Activated CD4-positive, alpha-beta T cell treated with anti-CD3 and anti-CD28 coated beads, Interleukin-2, amount 50 U/mL, for 4 hours (primary cell): ENCODE results near the gene KIF13A.
"Not testable (repeated sequence)": the region's sequence is repeated elsewhere in the genome, so short reads cannot be mapped to it uniquely, and the experiment has no call there.

Experiments
- DNase-seq, 2 experiments: peaks; one replicate each; pipeline ENCODE4 v3.0.0-alpha.2; 2020

The KIF13A gene

DNA sequence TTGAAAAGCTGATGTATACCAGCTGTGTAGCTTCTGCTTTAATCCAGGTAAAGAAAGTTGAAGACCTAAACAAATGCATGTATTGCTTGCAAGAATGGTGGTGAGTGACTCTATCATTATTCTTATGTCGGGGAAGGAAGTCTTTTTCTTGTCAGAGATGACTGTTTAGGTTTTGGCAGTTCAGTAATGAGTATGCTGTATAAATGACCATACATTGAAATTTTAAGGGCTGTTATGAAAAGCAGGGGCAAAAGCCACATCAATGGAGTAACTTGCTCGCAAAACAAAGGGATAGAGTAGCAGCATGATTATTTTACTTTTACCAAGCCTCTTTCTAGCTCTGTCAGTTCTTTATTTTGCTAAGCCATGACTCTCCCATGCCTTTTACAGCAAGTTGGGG is 224.8 kb downstream of the KIF13A start:
- DNase-seq = no peak

GRCh38 chr6:17758119-17758518 is 229.3 kb downstream of the KIF13A start:
- no peak for DNase-seq

GRCh38 chr6:17754254-17754653 is 233.2 kb downstream of the KIF13A start:
- no peak for DNase-seq

DNA sequence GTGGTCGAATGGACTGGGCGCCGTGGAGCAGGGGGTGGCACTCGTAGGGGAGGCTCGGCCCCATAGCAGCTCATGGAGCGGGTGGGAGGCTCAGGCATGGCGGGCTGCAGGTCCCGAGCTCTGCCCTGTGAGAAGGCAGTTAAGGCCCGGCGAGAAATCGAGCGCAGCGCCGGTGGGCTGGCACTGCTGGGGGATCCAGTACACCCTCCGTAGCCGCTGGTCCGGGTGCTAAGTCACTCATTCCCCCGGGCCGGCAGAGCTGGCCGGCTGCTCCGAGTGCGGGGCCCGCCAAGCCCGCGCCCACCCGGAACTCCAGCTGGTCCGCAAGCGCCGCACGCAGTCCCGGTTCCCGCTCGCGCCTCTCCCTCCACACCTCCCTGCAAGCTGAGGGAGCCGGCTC is 242.1 kb downstream of the KIF13A start:
- not testable (repeated sequence) for DNase-seq

DNA sequence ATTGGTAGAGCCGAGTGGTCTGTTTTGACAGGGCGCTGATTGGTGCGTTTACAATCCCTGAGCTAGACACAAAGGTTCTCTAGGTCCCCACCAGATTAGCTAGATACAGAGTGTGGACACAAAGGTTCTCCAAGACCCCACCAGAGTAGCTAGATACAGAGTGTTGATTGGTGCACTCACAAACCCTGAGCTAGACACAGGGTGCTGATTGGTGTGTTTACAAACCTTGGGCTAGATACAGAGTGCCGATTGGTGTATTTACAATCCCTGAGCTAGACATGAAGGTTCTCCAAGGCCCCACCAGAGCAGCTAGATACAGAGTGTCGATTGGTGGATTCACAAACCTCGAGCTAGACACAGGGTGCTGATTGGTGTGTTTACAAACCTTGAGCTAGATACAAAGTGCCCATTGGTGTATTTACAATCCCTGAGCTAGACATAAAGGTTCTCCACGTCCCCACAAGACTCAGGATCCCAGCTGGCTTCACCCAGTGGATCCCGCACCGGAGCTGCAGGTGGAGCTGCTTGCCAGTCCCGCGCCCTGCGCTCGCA is 242.6 kb downstream of the KIF13A start:
- not testable (repeated sequence) for DNase-seq

GRCh38 chr6:17744019-17744756 is 243.2 kb downstream of the KIF13A start:
- no peak for DNase-seq

DNA sequence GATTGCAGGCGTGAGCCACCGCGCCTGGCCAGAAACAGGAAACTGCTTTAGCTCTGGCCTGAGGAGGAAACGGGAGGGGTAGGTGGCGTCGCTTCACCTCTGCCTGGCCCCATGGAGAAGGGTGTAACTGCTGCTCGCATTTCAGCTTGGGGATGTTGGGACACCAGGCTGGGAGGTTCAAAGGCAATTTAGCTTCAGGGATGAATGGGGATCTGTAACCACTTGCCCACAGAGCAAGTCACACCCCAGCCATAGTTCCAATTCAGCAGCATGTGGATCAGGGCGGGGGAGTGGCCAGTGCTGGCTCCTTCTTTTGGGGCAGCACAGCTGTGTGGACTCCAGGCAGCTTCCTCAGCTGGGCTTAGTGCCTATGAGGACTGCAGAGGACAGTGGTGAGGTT is 245.9 kb downstream of the KIF13A start:
- DNase-seq = no peak

GRCh38 chr6:17740559-17741220 is 246.7 kb downstream of the KIF13A start:
- no peak for DNase-seq

GRCh38 chr6:17737704-17738252 is 249.7 kb downstream of the KIF13A start:
- DNase-seq = no peak

DNA sequence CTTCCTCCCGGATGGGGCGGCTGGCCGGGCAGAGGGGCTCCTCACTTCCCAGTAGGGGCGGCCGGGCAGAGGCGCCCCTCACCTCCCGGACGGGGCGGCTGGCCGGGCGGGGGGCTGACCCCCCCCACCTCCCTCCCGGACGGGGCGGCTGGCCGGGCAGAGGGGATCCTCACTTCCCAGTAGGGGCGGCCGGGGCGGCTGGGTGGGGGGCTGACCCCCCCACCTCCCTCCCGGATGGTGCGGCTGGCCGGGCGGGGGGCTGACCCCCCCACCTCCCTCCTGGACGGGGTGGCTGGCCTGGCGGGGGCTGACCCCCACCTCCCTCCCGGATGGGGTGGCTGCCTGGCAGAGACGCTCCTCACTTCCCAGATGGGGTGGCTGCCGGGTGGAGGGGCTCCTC is 252.1 kb downstream of the KIF13A start:
- not testable (repeated sequence) for DNase-seq

- no peak for DNase-seq
Measured at GRCh38 chr6:17730078-17730704, 257.2 kb downstream of the KIF13A start.

DNA sequence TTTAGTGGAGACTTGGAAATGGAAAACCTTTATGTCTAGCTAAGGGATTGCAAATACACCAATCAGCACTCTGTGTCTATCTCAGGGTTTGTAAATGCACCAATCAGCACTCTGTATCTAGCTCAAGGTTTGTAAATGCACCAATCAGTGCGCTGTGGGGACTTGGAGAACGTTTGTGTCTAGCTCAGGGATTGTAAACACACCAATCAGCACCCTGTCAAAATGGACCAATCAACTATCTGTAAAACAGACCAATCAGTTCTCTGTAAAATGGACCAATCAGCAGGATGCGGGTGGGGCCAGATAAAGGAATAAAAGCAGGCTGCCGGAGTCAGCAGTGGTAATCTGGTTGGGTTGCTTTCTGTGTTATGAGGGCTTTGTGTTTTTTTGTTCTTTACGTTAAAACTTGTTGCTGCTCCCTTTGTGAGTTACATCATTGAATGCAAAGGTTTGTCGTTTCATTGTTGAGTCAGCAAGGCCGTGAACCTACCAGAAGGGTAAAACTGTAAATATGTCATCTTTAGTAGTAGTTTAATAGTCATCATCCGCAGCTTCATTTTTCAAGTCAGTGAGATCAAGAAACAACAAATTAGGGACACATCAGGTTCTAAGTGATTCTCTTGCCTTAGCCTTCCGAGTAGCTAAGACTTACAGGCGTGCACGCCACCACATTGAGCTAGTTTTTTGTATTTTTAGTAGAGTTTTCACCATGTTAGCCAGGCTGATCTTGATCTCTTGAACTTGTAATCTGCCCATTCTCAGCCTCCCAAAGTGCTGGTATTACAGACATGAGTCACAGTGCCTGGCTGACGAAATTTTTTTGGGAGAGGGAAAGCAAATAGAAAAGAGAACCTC is 258.0 kb downstream of the KIF13A start:
- no peak for DNase-seq

GRCh38 chr6:17728551-17729222 is 258.7 kb downstream of the KIF13A start:
- no peak for DNase-seq

- DNase-seq = no peak
Measured at GRCh38 chr6:17725083-17725482, 262.4 kb downstream of the KIF13A start.

DNA sequence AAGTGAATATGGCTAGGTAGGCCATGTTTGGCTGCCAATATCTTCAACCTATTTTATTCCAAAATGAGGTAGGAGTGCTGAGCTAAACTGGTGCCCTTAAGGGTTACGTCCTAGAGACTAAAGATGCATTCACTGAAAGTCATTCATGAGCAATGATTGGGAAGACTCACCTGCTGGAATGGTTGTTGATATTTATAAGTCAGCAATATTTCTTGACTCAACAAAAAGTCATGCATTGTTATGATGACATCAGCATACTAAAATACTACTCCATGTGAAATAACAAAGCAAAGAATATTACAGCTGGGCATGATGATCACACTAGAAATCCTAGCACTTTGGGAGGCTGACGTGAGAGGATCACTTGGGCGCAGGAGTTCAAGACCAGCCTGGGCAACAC is 263.1 kb downstream of the KIF13A start:
- DNase-seq = no peak

- no peak for DNase-seq
Measured at GRCh38 chr6:17721671-17722070, 265.8 kb downstream of the KIF13A start.

- DNase-seq = no peak
Measured at GRCh38 chr6:17719323-17720041, 268.0 kb downstream of the KIF13A start.

DNA sequence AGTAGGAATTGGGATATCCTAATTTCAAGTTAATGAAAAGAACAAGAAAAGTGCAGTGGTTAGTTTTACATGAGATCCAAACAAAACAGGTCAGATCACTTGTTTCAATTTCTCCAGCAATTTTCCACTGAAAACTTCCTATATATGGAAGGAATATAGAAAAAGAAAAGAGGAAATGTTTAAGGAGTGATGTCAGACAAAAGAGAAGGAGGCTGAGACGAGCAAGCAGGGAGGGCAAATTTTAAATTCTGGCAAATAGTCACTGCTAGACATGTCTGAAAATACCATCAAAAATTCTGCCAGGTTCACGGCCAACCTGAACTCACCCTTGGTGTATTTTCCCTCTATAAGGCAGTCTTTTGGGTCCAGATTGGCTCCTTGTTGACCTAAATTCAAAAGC is 271.2 kb downstream of the KIF13A start:
- no peak for DNase-seq

GRCh38 chr6:17714879-17715851 is 272.3 kb downstream of the KIF13A start:
- DNase-seq = no peak

GRCh38 chr6:17714177-17714576 is 273.3 kb downstream of the KIF13A start:
- no peak for DNase-seq
